GM18526 (cell line): Measurements from ENCODE around the gene GPS1.

ENCODE experiments used
- POLR2A ChIP-seq: IDR thresholded peaks from 3 replicates; pipeline ENCODE4 v1.6.1; 2011; ENCODE audit not compliant: insufficient read length; ENCODE audit errors: extremely low read depth

Gene GPS1

DNA sequence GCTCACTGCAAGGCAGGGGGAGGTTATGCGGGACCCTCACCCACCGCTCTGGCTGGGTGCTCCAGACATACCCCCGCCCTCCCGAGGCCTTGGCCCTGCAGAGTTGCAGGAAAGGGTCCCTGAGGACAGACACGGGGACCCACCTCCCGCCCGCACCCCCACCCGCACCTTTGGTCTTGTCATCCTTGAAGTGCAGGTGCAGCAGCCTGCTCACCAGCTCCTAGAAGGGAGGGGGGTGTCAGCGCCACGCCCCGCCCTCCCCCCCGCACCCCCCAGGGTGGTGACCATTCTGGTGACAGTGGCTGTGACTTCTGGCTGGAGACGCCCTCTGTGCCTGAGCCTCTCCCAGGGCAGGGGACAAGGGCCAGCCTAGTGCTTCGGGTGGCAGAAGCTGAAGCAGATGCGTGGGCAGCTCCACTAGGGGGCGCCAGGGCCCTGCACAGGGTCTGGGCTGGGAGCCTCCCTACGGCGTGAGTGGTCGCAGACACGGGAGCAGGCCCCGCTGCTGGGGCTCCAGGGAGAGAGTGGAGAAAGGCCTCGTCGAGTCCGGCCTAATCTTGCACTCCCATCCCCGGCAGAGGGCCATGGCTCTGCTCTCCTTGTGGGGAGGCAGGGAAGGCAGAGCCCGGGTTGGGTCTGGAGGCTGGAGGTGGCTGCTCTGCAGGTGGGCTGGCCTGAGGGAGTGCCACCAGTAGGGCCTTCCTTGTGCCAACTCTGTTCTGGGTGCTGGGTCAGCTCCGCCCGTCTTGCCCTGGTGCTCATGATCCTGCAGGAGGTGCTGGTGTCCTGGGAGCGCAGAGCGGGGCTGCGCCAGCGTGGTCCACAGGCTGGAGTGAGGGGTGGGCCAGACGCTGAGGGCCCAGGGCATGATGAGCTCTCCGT is 31.8 kb upstream of the GPS1 start:
- TF ChIP-seq POLR2A: no peak

DNA sequence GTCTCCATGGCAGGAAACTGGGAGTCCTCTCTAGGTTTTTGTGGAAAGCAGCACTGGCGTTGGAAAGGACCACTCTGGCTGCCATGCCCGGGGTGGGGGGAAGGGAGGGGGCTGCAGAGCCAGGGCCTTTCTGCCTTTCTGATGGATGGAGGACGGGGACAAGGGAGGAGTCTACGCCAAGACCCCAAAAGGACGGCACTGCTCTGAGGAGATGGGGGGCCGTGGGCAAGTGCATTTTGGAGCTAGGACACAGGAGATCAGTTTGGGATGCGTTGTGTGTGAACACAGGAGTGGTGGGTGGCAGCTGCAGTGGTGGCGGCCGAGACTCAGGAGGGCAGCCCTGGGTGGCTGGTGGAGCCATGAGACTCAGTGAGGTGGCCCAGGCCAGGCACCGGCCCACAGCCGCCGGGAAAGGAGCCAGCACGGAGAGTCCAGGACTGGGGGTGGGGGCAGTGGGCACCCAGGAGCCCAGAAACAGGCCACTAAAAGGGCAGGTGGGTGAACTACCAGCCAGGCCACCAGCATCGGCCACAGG is 31.1 kb upstream of the GPS1 start:
- no peak for TF ChIP-seq POLR2A

DNA sequence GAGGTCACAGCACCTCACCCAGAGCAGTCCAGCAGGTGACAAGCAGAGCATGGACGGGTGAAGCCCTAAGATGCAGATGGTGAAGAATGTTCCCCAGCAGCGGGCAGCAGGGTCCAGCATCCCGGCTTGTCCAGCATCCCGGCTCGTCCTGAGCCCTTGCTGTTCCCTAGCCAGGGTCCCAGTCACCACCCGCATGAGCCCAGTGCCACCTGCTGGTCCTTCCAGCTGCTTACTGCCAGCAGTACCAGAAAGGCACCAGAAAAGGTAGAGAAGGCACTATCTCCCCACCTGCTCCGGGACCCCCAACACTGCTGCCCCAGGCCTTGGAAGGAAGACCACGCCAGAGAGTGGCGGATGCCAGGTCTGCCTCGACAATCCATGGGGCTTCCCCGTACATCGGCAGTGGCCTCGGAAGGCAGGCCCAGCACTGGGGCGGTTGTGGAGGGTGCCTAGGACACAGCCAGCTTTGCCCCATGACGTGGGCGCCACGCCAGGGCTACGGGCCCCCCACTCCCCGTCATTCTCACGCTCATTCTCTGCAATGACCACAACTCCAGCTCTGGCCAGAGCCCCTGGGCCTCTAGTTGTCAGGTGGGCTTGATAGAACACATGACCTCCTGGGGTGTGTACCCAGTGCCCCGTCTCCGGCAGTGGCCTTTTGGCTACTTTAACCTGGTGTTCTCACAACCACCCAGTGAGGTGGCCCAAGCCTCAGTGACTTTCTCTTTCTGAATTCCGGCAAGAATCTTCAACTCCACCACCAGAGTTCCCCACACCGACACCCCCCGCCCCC is 30.4 kb upstream of the GPS1 start:
- no peak for TF ChIP-seq POLR2A

DNA sequence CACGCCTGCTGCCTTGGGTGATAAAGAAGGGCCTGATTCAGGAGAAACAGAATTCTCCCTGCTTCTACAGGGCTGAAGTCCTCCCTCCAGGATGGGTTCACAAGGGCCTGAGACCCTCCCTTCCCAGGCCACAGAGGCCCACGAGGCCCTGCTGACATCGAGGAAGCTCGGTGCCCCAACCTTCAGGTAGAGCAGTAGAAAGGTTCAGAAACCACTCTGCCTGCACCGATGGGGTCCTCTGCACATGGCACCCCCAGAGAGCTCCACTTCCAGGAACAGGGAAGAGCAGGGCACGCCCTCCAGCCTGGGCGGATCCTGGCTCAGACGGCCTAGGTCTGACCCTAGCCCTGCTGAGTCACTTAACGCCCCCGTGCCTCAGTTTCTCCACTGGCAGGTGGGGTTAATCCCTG is 29.8 kb upstream of the GPS1 start:
- no peak for TF ChIP-seq POLR2A

DNA sequence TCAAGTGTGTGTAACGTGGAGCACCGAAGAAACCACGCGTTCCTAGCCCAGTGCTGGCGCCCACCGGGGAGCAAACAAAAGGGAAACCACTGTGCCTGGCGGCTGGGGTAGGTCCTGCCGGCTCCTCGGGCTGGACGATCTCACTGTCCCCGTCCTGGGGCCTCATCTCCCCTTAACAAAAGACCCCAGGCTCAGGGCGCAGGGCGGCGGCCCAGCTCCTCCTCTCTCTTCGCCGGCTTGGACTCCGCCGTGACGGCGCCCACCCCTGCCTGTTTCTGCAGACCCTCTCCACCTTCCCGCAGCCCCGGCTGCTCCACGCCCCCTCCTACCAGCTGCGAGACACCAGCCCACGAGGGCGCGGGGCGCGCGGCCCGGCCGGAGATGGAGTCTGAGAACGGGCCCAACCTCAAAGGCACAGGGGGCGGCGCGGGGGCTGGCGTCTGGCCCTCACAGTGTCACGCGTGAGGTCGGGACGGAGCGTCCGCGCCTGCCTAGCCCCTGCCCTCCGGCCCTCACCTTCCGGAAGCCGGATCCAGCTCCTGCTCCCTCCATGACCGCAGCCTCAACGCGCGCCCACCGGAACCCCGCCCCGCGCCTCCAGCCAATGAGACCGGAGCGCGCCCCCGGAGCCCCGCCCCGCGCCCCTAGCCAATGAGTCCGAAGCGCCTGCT is 29.3 kb upstream of the GPS1 start, which contains the start of gene CENPX:
Gene CENPX (minus strand): TSS at position 569 of the 671 bp plus-strand sequence. CDS start 17 bp downstream, at position 552.
- TF ChIP-seq POLR2A: peak; percentile 68

GRCh38 chr17:82022981-82023446 is 28.7 kb upstream of the GPS1 start, which contains the start of gene LRRC45:
Gene LRRC45, plus strand, starts transcription at chr17:82023305. Its CDS starts 339 bp downstream, at chr17:82023644.
- TF ChIP-seq POLR2A: no peak

DNA sequence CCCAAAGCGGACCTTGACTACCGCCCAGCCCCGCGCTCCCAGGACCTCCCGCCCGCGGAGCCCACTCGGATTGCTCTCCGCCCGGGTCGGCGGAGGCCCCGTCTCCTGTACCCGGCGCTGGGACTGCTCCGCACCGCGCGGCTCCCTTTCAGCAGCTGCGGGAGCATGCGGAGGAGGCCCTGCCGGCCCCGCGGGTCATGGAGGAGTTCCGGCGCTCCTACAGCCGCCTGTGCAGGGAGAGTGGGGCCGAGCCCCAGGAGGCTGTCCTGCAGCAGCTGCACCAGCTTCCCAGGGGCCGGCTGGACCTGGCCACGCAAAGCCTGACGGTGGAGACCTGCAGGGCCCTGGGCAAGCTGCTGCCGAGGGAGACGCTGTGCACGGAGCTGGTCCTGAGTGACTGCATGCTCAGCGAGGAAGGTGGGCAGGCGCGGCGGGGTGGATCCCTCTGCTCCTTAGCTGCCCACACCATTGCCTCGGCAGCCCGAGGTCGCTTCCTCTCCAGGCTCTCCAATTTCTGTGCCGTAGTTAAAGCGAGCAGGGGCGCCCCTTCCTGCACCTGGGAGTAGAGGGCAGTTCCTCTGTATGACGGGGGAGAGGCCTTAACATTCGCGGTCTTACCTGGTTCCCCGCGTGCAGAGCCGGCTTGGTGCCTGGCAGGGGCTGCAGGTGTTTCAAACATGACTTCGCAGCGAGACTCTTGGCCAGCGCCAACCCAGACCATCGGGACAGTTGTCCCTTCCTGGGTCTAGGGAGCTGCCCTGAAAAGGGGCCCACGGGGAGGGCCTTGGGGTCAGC is 28.1 kb upstream of the GPS1 start:
- no peak for TF ChIP-seq POLR2A

GRCh38 chr17:82024859-82025258 is 26.8 kb upstream of the GPS1 start:
- TF ChIP-seq POLR2A: no peak

DNA sequence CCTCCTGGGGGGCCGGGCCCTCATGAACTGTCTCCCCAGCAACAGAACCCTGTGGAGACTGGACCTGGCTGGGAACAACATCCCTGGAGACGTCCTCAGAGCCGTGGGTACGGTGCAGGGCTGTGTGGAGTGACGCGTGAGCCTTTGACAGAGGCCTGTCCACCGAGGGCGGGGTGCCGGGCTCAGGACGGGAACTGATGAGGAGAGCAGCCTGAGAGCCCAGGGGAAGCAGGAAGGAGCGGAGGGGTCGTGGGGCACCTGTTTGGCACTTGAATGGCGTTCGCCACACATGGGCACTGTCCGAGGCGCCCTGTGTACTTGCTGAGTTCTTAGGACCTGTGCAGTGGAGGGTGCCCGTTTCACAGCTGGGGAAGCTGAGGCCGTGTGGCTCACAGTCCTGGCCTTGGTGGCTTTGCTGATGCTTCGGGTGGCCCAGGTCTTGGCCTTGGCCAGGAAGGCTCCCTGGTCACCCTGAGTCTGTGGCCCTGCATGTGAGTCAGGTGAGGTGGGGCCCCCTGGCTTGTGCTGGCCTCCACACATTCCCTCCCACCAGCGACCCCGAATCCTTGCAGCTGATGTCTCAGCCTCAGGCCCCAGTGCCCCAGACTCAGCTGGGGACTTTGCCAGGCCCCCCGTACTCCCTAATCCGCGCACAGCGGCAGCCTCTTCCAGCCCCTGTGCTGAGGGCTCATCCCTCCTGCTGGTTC is 26.1 kb upstream of the GPS1 start:
- TF ChIP-seq POLR2A: no peak

DNA sequence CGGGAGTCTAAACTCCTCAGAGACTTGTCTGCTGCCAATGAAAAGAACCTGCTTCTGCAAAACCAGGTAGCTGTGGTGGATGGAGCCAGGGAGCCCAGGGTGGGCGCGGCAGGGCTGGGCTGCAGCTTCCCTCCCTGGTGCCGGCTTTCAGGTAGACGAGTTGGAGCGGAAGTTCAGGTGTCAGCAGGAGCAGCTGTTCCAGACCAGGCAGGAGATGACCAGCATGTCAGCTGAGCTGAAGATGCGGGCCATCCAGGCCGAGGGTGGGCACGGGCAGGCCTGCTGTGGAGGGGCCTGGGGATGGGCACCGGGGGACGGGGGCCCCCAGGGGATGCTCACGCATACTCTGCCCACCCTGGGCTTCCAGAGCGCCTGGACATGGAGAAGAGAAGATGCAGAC is 23.5 kb upstream of the GPS1 start:
- TF ChIP-seq POLR2A: no peak

GRCh38 chr17:82028966-82029365 is 22.7 kb upstream of the GPS1 start:
- no peak for TF ChIP-seq POLR2A

- TF ChIP-seq POLR2A: no peak
Measured at GRCh38 chr17:82029391-82029790, 22.3 kb upstream of the GPS1 start.

GRCh38 chr17:82029990-82030469 is 21.7 kb upstream of the GPS1 start:
- no peak for TF ChIP-seq POLR2A
